Loucy (cell line): ENCODE results near the gene RAB44.

Experiments
- EZH2phosphoT487 ChIP-seq: fragments of 200-600 bp; IDR thresholded peaks from 2 replicates; pipeline ENCODE4 v1.6.1; 2018; ENCODE audit warnings: antibody characterized with exemption, mild to moderate bottlenecking, moderate library complexity, borderline replicate concordance
- TF ChIP-seq, protein P1 (sequence below): fragments of 200-600 bp; sonication (generic); conservative IDR thresholded peaks from 2 replicates; pipeline ENCODE4 v1.5.1; 2014; ENCODE audit warnings: mild to moderate bottlenecking, antibody characterized with exemption, low read length

- TF ChIP-seq, protein P1, sequence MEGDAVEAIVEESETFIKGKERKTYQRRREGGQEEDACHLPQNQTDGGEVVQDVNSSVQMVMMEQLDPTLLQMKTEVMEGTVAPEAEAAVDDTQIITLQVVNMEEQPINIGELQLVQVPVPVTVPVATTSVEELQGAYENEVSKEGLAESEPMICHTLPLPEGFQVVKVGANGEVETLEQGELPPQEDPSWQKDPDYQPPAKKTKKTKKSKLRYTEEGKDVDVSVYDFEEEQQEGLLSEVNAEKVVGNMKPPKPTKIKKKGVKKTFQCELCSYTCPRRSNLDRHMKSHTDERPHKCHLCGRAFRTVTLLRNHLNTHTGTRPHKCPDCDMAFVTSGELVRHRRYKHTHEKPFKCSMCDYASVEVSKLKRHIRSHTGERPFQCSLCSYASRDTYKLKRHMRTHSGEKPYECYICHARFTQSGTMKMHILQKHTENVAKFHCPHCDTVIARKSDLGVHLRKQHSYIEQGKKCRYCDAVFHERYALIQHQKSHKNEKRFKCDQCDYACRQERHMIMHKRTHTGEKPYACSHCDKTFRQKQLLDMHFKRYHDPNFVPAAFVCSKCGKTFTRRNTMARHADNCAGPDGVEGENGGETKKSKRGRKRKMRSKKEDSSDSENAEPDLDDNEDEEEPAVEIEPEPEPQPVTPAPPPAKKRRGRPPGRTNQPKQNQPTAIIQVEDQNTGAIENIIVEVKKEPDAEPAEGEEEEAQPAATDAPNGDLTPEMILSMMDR, result no peak
- no peak for TF ChIP-seq EZH2phosphoT487
These were observed 84.0 kb downstream of the RAB44 start for GRCh38 chr6:36781669-36782068.
